Endothelial cell of umbilical vein (primary cell): ENCODE results near the gene CDK19.

ENCODE experiments used
- EZH2 ChIP-seq: IDR thresholded peaks from 2 replicates; pipeline ENCODE4 v1.6.1; 2012; ENCODE audit warnings: borderline replicate concordance, low read depth, mild to moderate bottlenecking, moderate library complexity, low read length, inconsistent platforms; ENCODE audit not compliant: severe bottlenecking
- JUN ChIP-seq: IDR thresholded peaks from 2 replicates; pipeline ENCODE4 v1.6.1; 2011; ENCODE audit warnings: borderline replicate concordance, low read depth; ENCODE audit not compliant: insufficient read length, insufficient read depth
- MAX ChIP-seq: IDR thresholded peaks from 2 replicates; pipeline ENCODE4 v1.6.1; 2011; ENCODE audit not compliant: insufficient read depth, insufficient read length
- POLR2A ChIP-seq: IDR thresholded peaks from 2 replicates; pipeline ENCODE4 v1.6.1; 2012; ENCODE audit warnings: low read depth, mild to moderate bottlenecking, control low read depth, low read length
- POLR2AphosphoS5 ChIP-seq: IDR thresholded peaks from 2 replicates; pipeline ENCODE4 v1.6.1; 2012; ENCODE audit warnings: low read depth, mild to moderate bottlenecking, control low read depth, low read length, moderate library complexity; ENCODE audit not compliant: insufficient read depth
- TF ChIP-seq, protein P1 (sequence below), 2 donors: IDR thresholded peaks; 1 replicate in 1 of 2; 2 replicates in 1 of 2; pipeline ENCODE4 v1.5.1; 2011; ENCODE audit warnings: low read length in 2 of 2, mild to moderate bottlenecking in 2 of 2, moderate library complexity in 2 of 2, control low read depth in 1 of 2, inconsistent platforms in 1 of 2, low read depth in 1 of 2; ENCODE audit not compliant: insufficient read depth in 1 of 2; ENCODE audit errors: extremely low read depth in 1 of 2

- no peak for TF ChIP-seq POLR2A
- TF ChIP-seq, protein P1, sequence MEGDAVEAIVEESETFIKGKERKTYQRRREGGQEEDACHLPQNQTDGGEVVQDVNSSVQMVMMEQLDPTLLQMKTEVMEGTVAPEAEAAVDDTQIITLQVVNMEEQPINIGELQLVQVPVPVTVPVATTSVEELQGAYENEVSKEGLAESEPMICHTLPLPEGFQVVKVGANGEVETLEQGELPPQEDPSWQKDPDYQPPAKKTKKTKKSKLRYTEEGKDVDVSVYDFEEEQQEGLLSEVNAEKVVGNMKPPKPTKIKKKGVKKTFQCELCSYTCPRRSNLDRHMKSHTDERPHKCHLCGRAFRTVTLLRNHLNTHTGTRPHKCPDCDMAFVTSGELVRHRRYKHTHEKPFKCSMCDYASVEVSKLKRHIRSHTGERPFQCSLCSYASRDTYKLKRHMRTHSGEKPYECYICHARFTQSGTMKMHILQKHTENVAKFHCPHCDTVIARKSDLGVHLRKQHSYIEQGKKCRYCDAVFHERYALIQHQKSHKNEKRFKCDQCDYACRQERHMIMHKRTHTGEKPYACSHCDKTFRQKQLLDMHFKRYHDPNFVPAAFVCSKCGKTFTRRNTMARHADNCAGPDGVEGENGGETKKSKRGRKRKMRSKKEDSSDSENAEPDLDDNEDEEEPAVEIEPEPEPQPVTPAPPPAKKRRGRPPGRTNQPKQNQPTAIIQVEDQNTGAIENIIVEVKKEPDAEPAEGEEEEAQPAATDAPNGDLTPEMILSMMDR (IDR thresholded peaks at IDR 0.05; ENCODE audit: extremely low read depth in 1 of 2, insufficient read depth in 1 of 2, low read depth in 1 of 2, low read length in 2 of 2): no peak
- TF ChIP-seq POLR2AphosphoS5: no peak
- TF ChIP-seq MAX: no peak
- no peak for TF ChIP-seq JUN
- TF ChIP-seq EZH2: no peak
Measured at GRCh38 chr6:110714143-110714542, 101.1 kb downstream of the CDK19 start.
